ENCODE results near the gene TOM1L2.
"Not testable (repeated sequence)": the region's sequence is repeated elsewhere in the genome, so short reads cannot be mapped to it uniquely, and the experiment has no call there.

The TOM1L2 gene

DNA sequence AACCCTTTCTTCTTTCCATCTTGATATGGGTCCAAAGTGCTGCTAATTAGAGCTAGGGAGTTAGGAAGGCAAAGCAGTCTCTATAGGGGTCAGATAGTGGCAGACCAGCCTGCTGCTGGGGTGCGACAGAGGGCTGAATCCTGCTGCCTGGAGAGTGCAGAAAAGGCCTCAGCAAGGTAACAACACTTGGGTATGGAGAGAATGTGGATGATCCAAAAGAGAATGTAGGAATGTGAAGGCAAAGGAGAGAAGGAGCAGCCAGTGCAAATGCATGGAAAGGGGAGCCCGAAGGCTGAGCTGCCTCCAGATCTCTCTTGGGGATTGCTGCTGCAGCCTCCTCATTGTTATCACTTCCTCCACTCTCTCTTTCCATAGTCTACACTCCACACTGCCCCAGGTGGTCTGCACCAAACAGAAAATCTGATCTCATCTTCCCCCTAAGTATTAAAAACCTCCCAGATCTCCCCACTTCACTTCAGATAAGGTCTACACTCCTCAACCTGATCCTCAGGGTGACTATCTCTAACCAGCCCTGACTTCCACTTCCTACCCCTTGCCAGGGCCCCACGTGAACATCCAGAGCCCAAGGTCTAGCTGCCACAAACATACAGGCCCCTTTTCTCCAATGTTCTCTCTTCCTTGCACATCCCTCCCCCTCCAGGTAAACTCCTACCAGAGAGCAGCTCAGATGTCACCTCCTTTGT lies 28.8 kb downstream of the TOM1L2 start:
- no peak for DNase-seq (ENCODE audit: low read depth in 3 of 3)

- no peak for DNase-seq (ENCODE audit: low read depth in 3 of 3)
These were observed 29.4 kb downstream of the TOM1L2 start for GRCh38 chr17:17942846-17943245.

DNA sequence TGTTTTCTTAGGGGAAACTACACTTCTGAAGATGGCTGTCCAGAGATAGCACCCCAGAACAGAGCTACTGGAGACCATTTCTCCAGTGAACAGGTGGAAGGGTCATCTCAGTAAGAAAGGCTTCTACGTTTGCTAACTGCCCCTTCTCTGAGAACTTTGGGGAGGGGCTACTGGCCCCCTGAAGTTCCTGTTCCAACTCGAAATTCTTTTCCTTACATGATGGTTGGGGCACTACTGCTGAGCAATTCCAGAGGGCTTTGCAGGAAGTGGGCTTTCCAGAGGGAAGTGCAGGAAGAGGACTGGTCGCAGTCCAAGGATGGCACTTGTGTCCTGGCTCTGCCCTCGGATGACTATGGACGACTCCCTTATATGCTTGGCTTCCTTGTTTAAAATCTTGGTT lies 31.2 kb downstream of the TOM1L2 start:
- DNase-seq (ENCODE audit: low read depth in 3 of 3) = no peak

GRCh38 chr17:17940441-17940911 lies 31.7 kb downstream of the TOM1L2 start:
- no peak for DNase-seq (ENCODE audit: low read depth in 3 of 3)

DNA sequence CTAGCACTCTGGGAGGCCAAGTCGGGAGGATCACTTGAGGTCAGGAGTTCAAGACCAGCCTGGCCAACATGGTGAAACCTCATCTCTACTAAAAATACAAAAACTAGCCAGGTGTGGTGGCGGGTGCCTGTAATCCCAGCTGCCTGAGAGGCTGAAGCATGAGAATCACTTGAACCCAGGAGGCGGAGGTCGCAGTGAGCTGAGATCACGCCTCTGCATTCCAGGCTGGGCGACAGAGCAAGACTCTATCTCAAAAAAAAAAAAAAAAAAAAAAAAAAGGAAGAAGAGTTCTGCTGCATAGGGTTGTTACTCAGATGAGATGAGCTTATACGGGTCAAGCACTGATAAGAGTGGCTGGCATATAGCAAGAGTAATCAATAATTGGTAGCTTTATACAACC lies 32.3 kb downstream of the TOM1L2 start:
- not testable (repeated sequence) for DNase-seq (ENCODE audit: low read depth in 3 of 3)

DNA sequence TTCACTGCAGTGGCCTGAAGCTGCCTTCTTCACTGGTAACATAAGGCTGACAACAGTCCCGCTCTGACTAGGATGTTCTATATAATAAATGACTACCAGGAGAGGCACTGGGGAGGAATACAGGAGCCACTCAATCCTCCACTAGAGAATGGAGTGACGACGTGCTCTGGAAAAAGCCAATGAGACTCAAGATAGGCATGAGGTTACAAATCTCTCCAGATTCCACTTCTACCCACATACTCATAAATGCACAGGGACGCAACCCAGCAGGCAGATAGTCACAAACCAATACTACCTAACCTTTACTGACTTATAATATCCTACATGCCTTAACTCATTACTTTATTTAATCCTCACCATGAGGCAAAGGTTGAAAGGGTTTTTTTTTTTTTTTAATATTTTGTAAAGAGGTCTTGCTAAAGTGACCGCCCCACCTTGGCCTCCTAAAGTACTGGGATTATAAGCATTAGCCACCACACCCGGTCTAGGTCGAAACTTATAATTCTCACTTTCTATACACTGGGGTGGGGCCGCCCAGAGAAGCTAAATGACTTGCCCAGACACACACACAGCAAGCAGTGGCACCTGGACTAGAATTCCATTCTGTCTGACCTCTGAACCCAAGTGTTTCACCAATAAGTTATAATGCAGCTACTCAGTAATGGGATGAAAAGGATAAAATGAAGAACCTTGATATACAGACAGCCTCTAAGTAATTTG lies 33.7 kb downstream of the TOM1L2 start:
- DNase-seq (ENCODE audit: low read depth in 3 of 3) = no peak

DNA sequence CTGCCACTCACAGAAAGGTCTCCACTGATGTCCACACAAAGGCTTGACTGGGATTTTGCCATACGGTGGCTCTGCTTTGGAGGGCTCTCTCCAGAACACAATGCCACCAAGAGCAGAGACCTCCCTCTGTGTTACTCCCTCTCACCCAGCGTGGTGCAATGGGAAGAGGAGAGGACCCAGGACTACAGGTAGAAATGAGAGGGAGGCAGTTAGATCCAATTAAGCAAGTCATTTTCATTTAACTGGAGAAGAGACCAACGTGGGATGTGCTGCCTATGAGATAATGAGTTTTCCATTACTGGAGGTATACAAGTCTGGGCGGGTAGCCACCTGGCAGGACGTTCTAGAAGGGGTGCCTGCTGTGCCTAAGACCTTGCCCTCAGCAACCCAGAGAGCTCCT lies 34.2 kb downstream of the TOM1L2 start:
- no peak for DNase-seq (ENCODE audit: low read depth in 3 of 3)

DNA sequence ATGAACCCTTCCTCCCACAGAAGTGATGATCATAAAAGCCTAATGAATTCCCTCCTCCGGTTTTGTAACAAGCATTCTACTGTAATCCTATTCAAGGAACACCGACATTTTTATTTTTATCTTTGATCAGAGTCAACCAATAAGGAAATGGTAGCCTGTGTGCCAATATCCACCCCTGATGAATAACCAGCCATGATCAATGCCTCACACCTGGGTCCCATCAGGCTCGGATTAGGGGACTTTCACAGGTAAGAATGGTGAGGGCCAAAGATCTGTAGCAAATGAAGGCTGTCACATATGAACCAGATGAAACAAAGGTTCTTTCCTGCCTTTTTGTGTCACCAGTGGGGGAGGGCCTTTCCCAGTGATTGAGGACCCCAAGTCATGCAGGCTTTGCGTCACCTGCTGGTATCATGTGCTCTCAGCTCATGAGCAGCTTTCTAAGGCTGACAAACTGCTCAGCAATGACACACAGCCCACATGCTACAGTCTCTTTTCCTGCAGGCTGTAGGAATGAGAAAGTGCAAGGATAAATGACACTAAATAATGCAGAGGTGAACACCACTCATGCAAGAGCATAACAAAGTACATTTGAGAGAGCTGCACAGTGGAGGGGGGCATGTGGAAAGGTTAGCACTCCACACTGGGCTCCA lies 34.9 kb downstream of the TOM1L2 start:
- no peak for DNase-seq (ENCODE audit: low read depth in 3 of 3)

DNA sequence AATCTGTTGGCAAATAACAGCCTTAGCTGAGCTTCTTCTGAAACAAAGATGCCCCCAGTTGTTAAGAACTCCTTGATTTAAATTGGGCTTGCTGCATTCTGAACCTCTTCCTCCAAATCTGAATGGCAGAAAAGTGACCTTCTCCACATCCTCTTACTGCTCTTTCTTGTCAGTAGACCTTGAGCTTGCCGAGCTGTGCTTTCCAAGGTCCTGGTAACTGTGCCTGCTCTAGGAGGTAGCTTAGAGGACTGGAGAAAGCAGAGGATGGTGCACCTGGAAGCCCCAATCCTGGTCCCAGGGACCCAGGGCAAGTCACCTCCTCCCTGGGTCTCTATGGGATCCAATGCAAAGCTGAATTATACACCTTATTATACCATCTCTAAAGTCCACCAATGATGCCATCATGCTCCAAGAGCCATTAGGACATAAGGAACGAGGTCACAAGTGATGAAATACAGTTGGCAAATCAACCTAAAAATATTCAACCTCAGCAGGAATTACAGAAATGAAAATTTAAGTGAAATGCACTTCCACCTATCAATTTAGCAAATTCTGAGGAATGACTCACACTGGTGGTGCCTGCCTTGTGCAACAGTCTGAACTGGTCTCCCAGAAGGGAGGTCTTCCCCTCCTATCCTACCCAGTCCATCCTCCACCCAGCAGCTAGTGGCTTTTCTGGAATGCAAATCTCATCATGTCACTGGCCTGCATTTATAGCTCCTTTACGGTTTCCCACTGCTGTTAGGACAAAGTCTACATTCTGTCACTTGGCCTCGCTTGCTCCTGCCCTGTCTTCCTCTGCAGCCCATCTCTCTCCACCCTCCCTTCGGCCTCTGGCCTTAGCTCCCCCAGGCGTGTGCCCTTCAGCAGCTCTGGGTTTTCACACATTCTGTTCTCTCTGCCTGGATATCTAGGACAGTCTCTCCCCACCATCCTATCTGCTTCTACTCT lies 36.6 kb downstream of the TOM1L2 start:
- DNase-seq (ENCODE audit: low read depth in 3 of 3) = no peak

GRCh38 chr17:17934806-17935205 lies 37.4 kb downstream of the TOM1L2 start:
- no peak for DNase-seq (ENCODE audit: low read depth in 3 of 3)

GRCh38 chr17:17934214-17934613 lies 38.0 kb downstream of the TOM1L2 start:
- no peak for DNase-seq (ENCODE audit: low read depth in 3 of 3)

- DNase-seq (ENCODE audit: low read depth in 3 of 3) = no peak
These were observed 38.4 kb downstream of the TOM1L2 start for GRCh38 chr17:17933775-17934174.

- no peak for DNase-seq (ENCODE audit: low read depth in 3 of 3)
These were observed 41.0 kb downstream of the TOM1L2 start for GRCh38 chr17:17931159-17931558.

DNA sequence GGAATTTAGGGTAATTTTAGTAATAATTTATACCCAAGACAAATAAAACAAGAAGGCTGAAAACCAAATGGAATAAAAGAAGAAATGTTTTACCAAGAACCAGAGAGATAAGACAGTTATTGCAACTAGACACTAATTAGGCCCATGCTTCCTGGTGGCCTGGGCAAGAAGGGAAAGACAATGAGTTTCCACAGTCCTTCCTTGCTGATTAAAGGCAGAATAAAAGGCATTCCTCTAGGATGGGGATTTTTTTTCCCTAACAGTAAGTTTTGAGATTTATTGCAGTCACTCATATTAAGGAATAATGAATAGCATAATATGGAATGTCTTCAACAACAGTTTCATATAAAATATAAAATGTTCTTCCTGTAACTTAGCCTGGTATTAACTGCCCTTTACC lies 41.5 kb downstream of the TOM1L2 start:
- DNase-seq (ENCODE audit: low read depth in 3 of 3) = no peak

DNA sequence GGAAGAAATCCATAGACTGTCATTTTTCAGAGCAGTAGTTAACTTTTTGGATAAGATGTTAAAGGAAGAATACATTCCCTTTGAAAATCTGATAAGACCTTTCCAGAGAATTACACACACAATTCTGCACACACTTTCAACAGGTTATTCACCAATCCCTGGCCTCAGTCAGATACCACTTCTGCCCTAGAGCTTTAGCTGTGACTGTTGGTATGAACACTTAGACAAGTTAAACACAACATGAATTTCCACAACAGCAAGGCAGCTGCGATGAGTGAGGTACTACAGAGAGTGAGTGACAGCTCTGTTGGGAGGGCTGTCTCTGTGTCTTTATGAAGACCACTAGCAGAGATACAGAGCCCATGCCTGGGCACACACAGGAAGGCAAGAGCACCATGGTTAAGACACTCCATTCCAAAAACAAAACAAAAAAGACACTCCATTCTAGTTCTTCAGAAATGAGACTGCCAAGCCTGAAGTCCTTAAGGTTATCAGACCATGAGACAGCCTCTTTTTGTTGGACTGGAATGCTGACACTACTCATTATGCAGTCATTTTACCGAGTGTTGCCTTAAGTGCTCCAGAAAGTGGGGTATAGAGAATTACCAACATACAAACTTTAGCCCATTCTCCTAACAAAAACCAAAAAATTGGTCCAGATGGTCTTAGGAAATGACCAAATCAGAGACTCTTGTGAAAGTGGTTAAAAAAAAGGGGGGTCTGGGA lies 42.4 kb downstream of the TOM1L2 start:
- no peak for DNase-seq (ENCODE audit: low read depth in 3 of 3)

- no peak for DNase-seq (ENCODE audit: low read depth in 3 of 3)
These were observed 43.6 kb downstream of the TOM1L2 start for GRCh38 chr17:17928398-17929287.

GRCh38 chr17:17926840-17927449 lies 45.3 kb downstream of the TOM1L2 start:
- DNase-seq (ENCODE audit: low read depth in 3 of 3) = no peak

DNA sequence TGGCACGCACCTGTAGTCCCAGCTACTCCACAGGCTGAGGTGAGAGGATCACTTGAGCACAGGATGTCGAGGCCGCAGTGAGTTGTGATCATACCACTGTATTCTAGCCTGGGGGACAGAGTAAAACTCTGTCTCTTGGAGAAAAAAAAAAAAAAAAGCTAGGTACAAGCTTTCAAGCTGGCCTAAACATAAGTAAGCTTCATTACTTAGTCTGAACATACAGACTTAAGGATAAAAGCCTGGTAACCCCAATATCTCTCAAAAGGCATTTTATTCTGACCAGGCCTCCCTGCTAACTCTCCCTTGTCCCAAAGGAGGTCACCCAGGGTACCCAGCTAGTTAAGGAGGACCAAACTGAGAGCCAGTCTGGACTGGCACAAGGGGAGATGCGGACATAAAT lies 46.2 kb downstream of the TOM1L2 start:
- DNase-seq (ENCODE audit: low read depth in 3 of 3) = no peak

GRCh38 chr17:17924857-17925250 lies 47.3 kb downstream of the TOM1L2 start:
- DNase-seq (ENCODE audit: low read depth in 3 of 3) = no peak
